Keratinocyte (primary cell): ENCODE results near the gene CCL28. TPM values are rescaled to one million over a fixed set of nuclear protein-coding genes. Genes with fewer than 3 reads are reported as not detected.

ENCODE experiments used
- DNase-seq: peaks from one replicate; pipeline ENCODE4 v3.0.0-alpha.2; 2011; ENCODE audit warnings: low read depth, missing footprints, low spot score
- FAIRE-seq: peaks from 2 replicates; lab custom pipeline; 2011; peaks lifted over from hg19 to GRCh38; lab: Jason Lieb, UNC
- H2AFZ ChIP-seq: 2 replicates; pipeline ENCODE4 v1.6.0; 2012; ENCODE audit warnings: low read length, control low read depth, inconsistent platforms; ENCODE audit not compliant: control insufficient read depth
- H3K27ac ChIP-seq: 2 replicates; pipeline ENCODE4 v1.5.1; 2011; ENCODE audit warnings: low read length; ENCODE audit not compliant: control insufficient read depth, insufficient read depth
- H3K27me3 ChIP-seq: 3 replicates; pipeline ENCODE4 v1.6.0; 2011; ENCODE audit warnings: low read length; ENCODE audit not compliant: control insufficient read depth, insufficient read depth; ENCODE audit errors: extremely low read depth
- H3K36me3 ChIP-seq, 2 experiments: 2 replicates in 1 of 2; 3 replicates in 1 of 2; pipeline ENCODE4 v1.5.1; 2011; ENCODE audit warnings: low read length in 2 of 2, mild to moderate bottlenecking in 1 of 2; ENCODE audit not compliant: control insufficient read depth in 2 of 2, insufficient read depth in 2 of 2; ENCODE audit errors: extremely low read depth in 1 of 2
- H3K4me1 ChIP-seq: 3 replicates; pipeline ENCODE4 v1.5.1; 2011; ENCODE audit warnings: low read length; ENCODE audit not compliant: control insufficient read depth, insufficient read depth; ENCODE audit errors: extremely low read depth
- H3K4me2 ChIP-seq: 3 replicates; pipeline ENCODE4 v1.6.0; 2011; ENCODE audit warnings: low read depth, low read length; ENCODE audit not compliant: control insufficient read depth, insufficient read depth; ENCODE audit errors: extremely low read depth
- H3K4me3 ChIP-seq, 3 experiments: fragments of 200-600 bp in 1 of 3; sonication (generic) in 1 of 3; 2 replicates in 2 of 3; 3 replicates in 1 of 3; pipeline ENCODE4 v1.5.1; 2011 to 2016; ENCODE audit warnings: low read length in 3 of 3, mild to moderate bottlenecking in 3 of 3, control low read depth in 2 of 3, inconsistent platforms in 1 of 3, low read depth in 1 of 3, mixed read lengths in 1 of 3, mixed run types in 1 of 3, moderate library complexity in 1 of 3; ENCODE audit not compliant: control insufficient read depth in 2 of 3, insufficient read depth in 2 of 3; ENCODE audit errors: extremely low read depth in 1 of 3
- H3K79me2 ChIP-seq: 2 replicates; pipeline ENCODE4 v1.6.0; 2012; ENCODE audit warnings: low read length; ENCODE audit not compliant: control insufficient read depth, insufficient read depth
- H3K9ac ChIP-seq: 3 replicates; pipeline ENCODE4 v1.6.0; 2011; ENCODE audit warnings: low read length; ENCODE audit not compliant: control insufficient read depth, insufficient read depth; ENCODE audit errors: extremely low read depth
- H3K9me1 ChIP-seq: 3 replicates; pipeline ENCODE4 v1.6.0; 2011; ENCODE audit warnings: low read length; ENCODE audit not compliant: control insufficient read depth, insufficient read depth; ENCODE audit errors: extremely low read depth
- H3K9me3 ChIP-seq: 2 replicates; pipeline ENCODE4 v1.5.1; 2012; ENCODE audit warnings: low read depth, low read length; ENCODE audit not compliant: control insufficient read depth
- H4K20me1 ChIP-seq: 3 replicates; pipeline ENCODE4 v1.6.0; 2011; ENCODE audit warnings: low read length; ENCODE audit not compliant: control insufficient read depth, insufficient read depth; ENCODE audit errors: extremely low read depth
- EZH2 ChIP-seq: IDR thresholded peaks from one replicate; pipeline ENCODE4 v1.6.1; 2012; ENCODE audit warnings: inconsistent platforms, mild to moderate bottlenecking, low read length, moderate library complexity
- dilution Hi-C: fragments of 300-500 bp; cut with MboI; formaldehyde crosslinking; loops from one replicate; pipeline ENCODE4 v1.7.0; 2020; ENCODE audit warnings: low sequenced_read_pairs; ENCODE audit not compliant: extremely low pct_ligation_motif_present
- polyA plus RNA-seq, 5 experiments: library from polyadenylated mRNA; depleted of rRNA in 3 of 5; stranded (reverse) in 3 of 5; stranded (forward) in 1 of 5; unstranded in 1 of 5; fragments of >200 nt; gene quantifications; 1 replicate in 1 of 5; 2 replicates in 3 of 5; 3 replicates in 1 of 5; pipeline versions ENCODE4 v1.2.1 to v1.2.3, GENCODE V29; 2011 to 2012; ENCODE audit warnings: missing spikeins in 2 of 5, low read depth in 1 of 5, low replicate concordance in 1 of 5
- TF ChIP-seq, protein P1 (sequence below), 3 experiments: IDR thresholded peaks in 1 of 3; conservative IDR thresholded peaks in 1 of 3; optimal IDR thresholded peaks in 1 of 3; 2 replicates in 2 of 3; 3 replicates in 1 of 3; pipeline versions ENCODE3 to v1.5.1; 2011; ENCODE audit warnings: low read length in 3 of 3, mild to moderate bottlenecking in 3 of 3, moderate library complexity in 2 of 3, control low read depth in 1 of 3, inconsistent platforms in 1 of 3; ENCODE audit not compliant: insufficient read depth in 2 of 3; ENCODE audit errors: extremely low read depth in 1 of 3

The CCL28 gene
- polyA plus RNA-seq, 1 donor (not counting 4 experiments of a cell fraction or from before 2014, with no cell fraction given): 1.9 TPM

DNA sequence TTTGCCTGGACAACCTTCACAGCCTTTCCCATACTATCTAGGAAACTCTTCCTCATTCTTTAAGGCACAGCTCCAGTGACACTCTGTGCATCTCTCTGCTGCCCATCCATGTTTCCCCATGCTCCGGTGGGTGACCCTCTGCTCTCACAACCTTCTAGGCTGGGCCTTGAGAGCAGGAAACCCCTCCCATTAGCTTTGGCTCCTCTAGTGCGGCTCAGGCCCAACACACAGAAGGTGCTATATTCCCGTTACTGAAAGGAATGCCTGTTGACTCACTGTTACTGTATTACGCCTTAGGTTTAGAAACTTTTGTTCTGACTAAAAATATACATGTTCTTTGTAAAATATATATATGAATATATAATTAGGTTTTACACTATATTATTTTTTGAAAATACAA is 8.1 kb upstream of the CCL28 start:
- H3K4me1 ChIP-seq: peaks cover 8% of the 10 kb centered on the region
- no peaks in the 10 kb centered on the region for H3K9me3 ChIP-seq
- no peak overlapping the region for H3K4me2 ChIP-seq
- no peak overlapping the region for H3K27ac ChIP-seq
- dilution Hi-C loops: no loop called here
- no peak for FAIRE-seq
- H3K79me2 ChIP-seq: no peaks in the 10 kb centered on the region
- H2AFZ ChIP-seq: no peak overlapping the region
- H3K4me3 ChIP-seq: no peak overlapping the region
- H4K20me1 ChIP-seq: no peaks in the 10 kb centered on the region
- no peak overlapping the region for H3K9ac ChIP-seq
- DNase-seq: no peak
- H3K9me1 ChIP-seq: no peaks in the 10 kb centered on the region
- TF ChIP-seq, protein P1, sequence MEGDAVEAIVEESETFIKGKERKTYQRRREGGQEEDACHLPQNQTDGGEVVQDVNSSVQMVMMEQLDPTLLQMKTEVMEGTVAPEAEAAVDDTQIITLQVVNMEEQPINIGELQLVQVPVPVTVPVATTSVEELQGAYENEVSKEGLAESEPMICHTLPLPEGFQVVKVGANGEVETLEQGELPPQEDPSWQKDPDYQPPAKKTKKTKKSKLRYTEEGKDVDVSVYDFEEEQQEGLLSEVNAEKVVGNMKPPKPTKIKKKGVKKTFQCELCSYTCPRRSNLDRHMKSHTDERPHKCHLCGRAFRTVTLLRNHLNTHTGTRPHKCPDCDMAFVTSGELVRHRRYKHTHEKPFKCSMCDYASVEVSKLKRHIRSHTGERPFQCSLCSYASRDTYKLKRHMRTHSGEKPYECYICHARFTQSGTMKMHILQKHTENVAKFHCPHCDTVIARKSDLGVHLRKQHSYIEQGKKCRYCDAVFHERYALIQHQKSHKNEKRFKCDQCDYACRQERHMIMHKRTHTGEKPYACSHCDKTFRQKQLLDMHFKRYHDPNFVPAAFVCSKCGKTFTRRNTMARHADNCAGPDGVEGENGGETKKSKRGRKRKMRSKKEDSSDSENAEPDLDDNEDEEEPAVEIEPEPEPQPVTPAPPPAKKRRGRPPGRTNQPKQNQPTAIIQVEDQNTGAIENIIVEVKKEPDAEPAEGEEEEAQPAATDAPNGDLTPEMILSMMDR (optimal IDR thresholded peaks at IDR 0.05 in 1 of 3, IDR thresholded peaks at IDR 0.05 in 1 of 3, conservative IDR thresholded peaks at IDR 0.05 in 1 of 3; ENCODE audit: extremely low read depth in 1 of 3, insufficient read depth in 2 of 3, low read length in 3 of 3): no peak
- no peak for TF ChIP-seq EZH2
- no peaks in the 10 kb centered on the region for H3K36me3 ChIP-seq
- no peaks in the 10 kb centered on the region for H3K27me3 ChIP-seq

DNA sequence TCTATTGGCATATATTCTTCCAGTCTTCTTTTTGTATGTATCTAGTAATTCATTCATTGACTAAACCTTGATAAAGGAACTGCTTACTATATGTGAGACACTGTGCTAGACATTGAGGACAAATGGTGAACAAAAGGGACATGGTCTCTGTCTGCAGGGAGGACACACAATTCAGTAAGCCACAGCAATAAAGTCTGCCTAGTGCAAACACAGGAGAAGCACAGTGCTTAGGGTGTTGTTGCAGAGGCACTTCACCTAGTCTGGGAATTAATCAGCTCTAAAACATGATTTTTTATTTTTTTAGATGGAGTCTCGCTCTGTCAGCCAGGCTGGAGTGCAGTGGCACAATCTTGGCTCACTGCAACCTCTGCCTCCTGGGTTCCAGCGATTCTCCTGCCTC is 6.4 kb upstream of the CCL28 start:
- TF ChIP-seq, protein P1 (optimal IDR thresholded peaks at IDR 0.05 in 1 of 3, IDR thresholded peaks at IDR 0.05 in 1 of 3, conservative IDR thresholded peaks at IDR 0.05 in 1 of 3; ENCODE audit: extremely low read depth in 1 of 3, insufficient read depth in 2 of 3, low read length in 3 of 3): no peak
- no peak for TF ChIP-seq EZH2
- H3K4me1 ChIP-seq: peaks cover 8% of the 10 kb centered on the region
- DNase-seq (no peak), FAIRE-seq (no peak)
- no peak overlapping the region for H3K9ac ChIP-seq
- no peaks in the 10 kb centered on the region for H4K20me1 ChIP-seq
- no peak overlapping the region for H3K4me3 ChIP-seq
- H3K9me1 ChIP-seq: no peaks in the 10 kb centered on the region
- no peaks in the 10 kb centered on the region for H3K36me3 ChIP-seq
- H3K27ac ChIP-seq: no peak overlapping the region
- H3K27me3 ChIP-seq: no peaks in the 10 kb centered on the region
- no peaks in the 10 kb centered on the region for H3K9me3 ChIP-seq
- H3K4me2 ChIP-seq: no peak overlapping the region
- no peaks in the 10 kb centered on the region for H3K79me2 ChIP-seq
- dilution Hi-C loops: no loop called here
- H2AFZ ChIP-seq: no peak overlapping the region
